Skeletal muscle cell (primary cell): ENCODE data around the gene FBXL4.
"Not testable (repeated sequence)": the region's sequence is repeated elsewhere in the genome, so short reads cannot be mapped to it uniquely, and the experiment has no call there.

Experiments used
- DNase-seq: peaks from one replicate; pipeline ENCODE4 v3.0.0-alpha.2; 2010; ENCODE audit warnings: low read depth
- H3K4me3 ChIP-seq: 2 replicates; pipeline ENCODE4 v1.5.1; 2011; ENCODE audit warnings: low read depth, mild to moderate bottlenecking, control low read depth, low read length, moderate library complexity

Gene FBXL4

DNA sequence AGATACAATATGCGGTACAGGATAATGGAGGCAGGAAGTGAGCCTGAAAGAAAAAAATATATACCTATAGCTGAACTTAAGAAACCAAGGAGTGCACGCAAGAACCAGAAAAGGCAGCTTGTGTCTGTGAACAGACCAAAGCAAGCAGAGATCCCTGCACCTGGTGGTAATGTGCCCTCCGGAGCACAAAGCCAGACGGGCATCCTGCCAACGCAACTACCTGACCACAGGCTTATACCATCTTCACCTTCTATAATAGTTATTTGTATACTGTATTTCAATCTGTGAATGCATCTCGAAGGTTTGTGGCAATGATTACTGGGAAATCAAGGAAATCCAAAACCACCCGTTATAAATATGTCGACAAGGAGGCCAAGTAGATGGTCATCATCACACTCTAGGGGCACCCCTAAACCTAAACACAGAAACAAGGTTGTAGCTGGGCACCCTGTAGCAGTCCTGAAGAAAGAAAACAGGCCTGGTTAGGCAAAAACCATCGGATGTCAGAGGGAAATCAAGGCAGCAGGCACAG, 801 bp downstream of the FBXL4 start:
- H3K4me3 ChIP-seq: peak overlapping the region; percentile 70
- no peak for DNase-seq

- DNase-seq: no peak
- H3K4me3 ChIP-seq: peak overlapping the region; percentile 70
These were observed 1.4 kb downstream of the FBXL4 start for GRCh38 chr6:98946266-98946878.

GRCh38 chr6:98945311-98946115, 2.2 kb downstream of the FBXL4 start:
- H3K4me3 ChIP-seq: no peak overlapping the region

GRCh38 chr6:98944598-98945081, 3.1 kb downstream of the FBXL4 start:
- peak; percentile 31 for DNase-seq
- no peak overlapping the region for H3K4me3 ChIP-seq

More at GRCh38 chr6:98945311-98946115, 2.2 kb downstream of the FBXL4 start:
- no peak for DNase-seq

GRCh38 chr6:98944168-98944567, 3.6 kb downstream of the FBXL4 start:
- no peak for DNase-seq
- H3K4me3 ChIP-seq: no peak overlapping the region

DNA sequence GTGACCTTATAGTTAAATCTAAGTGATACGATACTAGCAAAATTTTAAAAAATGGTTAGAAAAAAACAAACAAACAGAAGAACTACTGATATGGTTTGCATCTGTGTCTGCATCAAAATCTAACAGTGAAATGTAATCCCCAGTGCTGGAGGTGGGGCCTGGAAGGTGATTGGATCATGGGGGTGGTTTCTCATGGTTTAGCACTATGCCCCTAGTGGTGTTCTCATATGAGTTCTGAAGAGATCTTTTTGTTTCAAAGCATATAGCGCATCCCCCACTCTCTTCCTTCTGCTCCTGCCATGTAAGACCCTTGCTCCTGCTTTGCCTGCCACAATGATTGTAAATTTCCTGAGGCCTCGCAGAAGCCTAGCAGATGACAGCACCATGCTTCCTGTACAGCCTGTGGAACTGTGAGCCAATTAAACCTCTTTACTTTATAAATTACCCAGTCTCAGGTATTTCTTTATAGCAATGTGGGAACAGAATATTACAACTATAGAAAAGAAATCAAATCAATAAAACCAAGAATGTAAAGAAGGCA, 5.4 kb downstream of the FBXL4 start:
- no peak for DNase-seq
- H3K4me3 ChIP-seq: no peak overlapping the region

GRCh38 chr6:98941319-98941718, 6.4 kb downstream of the FBXL4 start:
- H3K4me3 ChIP-seq: no peak overlapping the region

GRCh38 chr6:98937351-98937750, 10.4 kb downstream of the FBXL4 start:
- no peak for DNase-seq
- H3K4me3 ChIP-seq: no peak overlapping the region

More at GRCh38 chr6:98941319-98941718, 6.4 kb downstream of the FBXL4 start:
- no peak for DNase-seq

- no peak for DNase-seq
These were observed 15.4 kb downstream of the FBXL4 start for GRCh38 chr6:98932381-98932780.

DNA sequence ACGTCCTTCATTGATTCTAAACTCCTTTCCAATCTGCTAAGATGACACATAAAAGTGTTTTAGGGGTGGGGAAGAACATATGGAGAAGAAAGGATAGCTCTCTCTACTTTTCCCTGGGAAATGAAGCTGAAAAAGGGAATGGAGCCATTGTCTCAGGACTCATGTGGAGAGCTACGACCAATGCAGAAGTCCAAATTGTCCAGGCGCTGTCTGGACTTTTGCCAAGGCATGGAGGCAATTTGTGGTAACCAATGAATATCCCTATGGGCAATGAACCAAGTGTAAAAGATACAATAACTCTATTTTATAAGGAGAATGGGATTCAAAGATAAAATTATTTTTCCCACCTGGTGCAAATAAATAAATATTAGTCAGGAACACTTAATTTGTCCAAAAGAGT, 16.1 kb downstream of the FBXL4 start:
- no peak for DNase-seq
- H3K4me3 ChIP-seq: no peak overlapping the region

More at GRCh38 chr6:98932381-98932780, 15.4 kb downstream of the FBXL4 start:
- H3K4me3 ChIP-seq: no peak overlapping the region

GRCh38 chr6:98929498-98930060, 18.2 kb downstream of the FBXL4 start:
- no peak for DNase-seq
- no peak overlapping the region for H3K4me3 ChIP-seq

GRCh38 chr6:98928688-98929087, 19.1 kb downstream of the FBXL4 start:
- H3K4me3 ChIP-seq: no peak overlapping the region
- DNase-seq: no peak

GRCh38 chr6:98927534-98927933, 20.2 kb downstream of the FBXL4 start:
- H3K4me3 ChIP-seq: no peak overlapping the region
- DNase-seq: no peak

DNA sequence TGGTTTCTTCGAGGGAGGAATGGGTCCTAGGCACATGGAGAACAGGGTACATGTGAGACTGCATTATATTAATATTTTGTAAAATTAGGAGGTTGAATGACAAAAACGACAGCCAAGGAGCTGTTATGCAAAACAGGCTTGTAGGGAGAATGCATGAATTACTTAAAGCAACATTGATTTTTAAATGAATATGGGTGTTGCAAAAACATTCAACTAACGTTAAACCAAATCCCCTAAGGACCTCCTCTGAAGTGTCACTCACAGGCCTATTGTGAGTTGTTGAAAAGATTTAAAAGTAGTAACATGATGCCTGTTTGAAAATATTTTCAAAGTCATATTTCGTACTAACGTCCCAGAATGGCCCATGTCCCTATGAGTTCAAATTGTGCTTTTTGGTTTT, 21.9 kb downstream of the FBXL4 start:
- DNase-seq: no peak
- no peak overlapping the region for H3K4me3 ChIP-seq

- H3K4me3 ChIP-seq: no peak overlapping the region
- DNase-seq: no peak
These were observed 23.1 kb downstream of the FBXL4 start for GRCh38 chr6:98924647-98925046.

DNA sequence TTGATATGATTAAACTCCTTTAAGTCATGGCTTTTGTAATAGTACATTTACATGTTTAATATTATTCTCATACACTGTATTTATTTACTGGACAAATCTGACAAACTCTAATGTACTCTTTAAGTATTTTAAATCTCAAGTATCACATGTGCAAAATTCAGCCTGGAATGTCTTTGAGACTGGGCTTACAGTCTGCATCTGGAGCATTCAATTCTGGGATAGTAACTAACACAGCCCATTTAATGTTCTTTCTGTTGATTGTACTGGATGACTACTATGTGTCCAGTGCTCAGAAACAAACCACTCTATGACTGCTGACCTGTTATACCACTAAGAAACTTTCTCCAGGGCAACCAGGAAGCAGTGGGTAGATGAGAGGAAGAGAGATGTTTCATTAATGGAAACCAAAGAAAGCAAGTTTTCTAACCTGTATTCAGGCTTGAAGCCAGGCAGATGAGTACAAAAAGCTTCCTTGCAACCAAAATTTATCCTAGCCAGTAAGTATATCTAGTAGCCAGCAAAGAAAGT, 26.8 kb downstream of the FBXL4 start:
- no peak for DNase-seq
- H3K4me3 ChIP-seq: no peak overlapping the region

DNA sequence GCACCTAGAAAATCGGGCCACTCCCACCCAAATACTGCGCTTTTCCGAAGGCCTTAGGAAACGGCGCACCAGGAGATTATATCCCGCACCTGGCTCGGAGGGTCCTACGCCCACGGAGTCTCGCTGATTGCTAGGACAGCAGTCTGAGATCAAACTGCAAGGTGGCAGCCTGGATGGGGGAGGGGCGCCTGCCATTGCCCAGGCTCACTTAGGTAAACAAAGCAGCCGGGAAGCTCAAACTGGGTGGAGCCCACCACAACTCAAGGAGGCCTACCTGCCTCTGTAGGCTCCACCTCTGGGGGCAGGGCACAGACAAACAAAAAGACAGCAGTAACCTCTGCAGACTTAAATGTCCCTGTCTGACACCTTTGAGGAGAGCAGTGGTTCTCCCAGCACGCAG, 36.8 kb downstream of the FBXL4 start:
- not testable (repeated sequence) for DNase-seq, H3K4me3 ChIP-seq

GRCh38 chr6:98909236-98909635, 38.5 kb downstream of the FBXL4 start:
- DNase-seq: no peak

GRCh38 chr6:98906342-98906741, 41.4 kb downstream of the FBXL4 start:
- not testable (repeated sequence) for H3K4me3 ChIP-seq, DNase-seq

More at GRCh38 chr6:98909236-98909635, 38.5 kb downstream of the FBXL4 start:
- no peak overlapping the region for H3K4me3 ChIP-seq

GRCh38 chr6:98905759-98906158, 42.0 kb downstream of the FBXL4 start:
- no peak overlapping the region for H3K4me3 ChIP-seq
- no peak for DNase-seq
